Neural crest cell (in vitro differentiated cells): ENCODE results near the gene POLK. TPM values are rescaled to one million over a fixed set of nuclear protein-coding genes. Genes with fewer than 3 reads are reported as not detected.
A peak's percentile ranks its signal among the peaks of the same experiment; 100 is the strongest.
"Not testable (repeated sequence)": the region's sequence is repeated elsewhere in the genome, so short reads cannot be mapped to it uniquely, and the experiment has no call there.

Source experiments
- DNase-seq: peaks from one replicate; pipeline ENCODE4 v3.0.0; 2021; ENCODE audit warnings: low read depth, mixed read lengths, low spot score
- H3K27ac Mint-ChIP-seq: one replicate; pipeline ENCODE4 v1.8.0; 2021; ENCODE audit warnings: mild to moderate bottlenecking, mixed read lengths; ENCODE audit not compliant: unreplicated experiment
- H3K27me3 Mint-ChIP-seq: 2 replicates; pipeline ENCODE4 v1.8.0; 2021; ENCODE audit warnings: low read depth, mild to moderate bottlenecking, mixed read lengths
- H3K36me3 Mint-ChIP-seq: 2 replicates; pipeline ENCODE4 v1.8.0; 2021; ENCODE audit warnings: low read depth, mild to moderate bottlenecking, mixed read lengths
- H3K4me1 Mint-ChIP-seq: 2 replicates; pipeline ENCODE4 v1.8.0; 2021; ENCODE audit warnings: mixed read lengths
- H3K4me3 Mint-ChIP-seq: one replicate; pipeline ENCODE4 v1.8.0; 2021; ENCODE audit warnings: mild to moderate bottlenecking, mixed read lengths
- H3K9me3 Mint-ChIP-seq: 2 replicates; pipeline ENCODE4 v1.8.0; 2021; ENCODE audit warnings: mixed read lengths
- total RNA-seq: library from RNA; stranded (reverse); gene quantifications from 2 replicates; pipeline ENCODE4 v1.2.1, GENCODE V29; 2021
- TF ChIP-seq, protein P1 (sequence below): fragments of 200-600 bp; sonication (generic); conservative IDR thresholded peaks from 2 replicates; pipeline ENCODE4 v1.5.0; 2021; ENCODE audit warnings: antibody characterized with exemption, mild to moderate bottlenecking

Gene POLK
- total RNA-seq, 1 donor from 2014 or later = 19.7 TPM

DNA sequence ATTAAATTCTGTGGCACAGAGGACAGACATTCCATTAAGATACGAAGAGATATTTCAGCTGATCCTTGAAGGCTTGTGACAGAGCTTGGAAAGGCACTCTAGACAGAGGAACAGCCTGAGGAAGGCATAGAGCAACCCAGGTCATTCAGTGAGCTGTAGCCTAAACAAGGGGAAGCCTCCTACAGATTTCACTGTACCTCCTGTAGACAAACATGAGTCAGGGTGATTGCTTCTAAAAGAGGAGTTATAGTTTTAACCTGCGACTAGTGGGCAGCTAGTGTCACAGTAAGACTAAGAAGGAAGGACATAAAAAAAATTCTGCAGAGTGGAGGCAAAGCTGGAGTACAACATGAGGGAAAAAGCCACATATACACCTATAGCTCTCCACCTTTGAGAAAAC is 56.0 kb downstream of the POLK start:
- no peak for DNase-seq
- no peak overlapping the region for H3K4me3 Mint-ChIP-seq
- H3K27ac Mint-ChIP-seq = peak overlapping the region; percentile 23
- TF ChIP-seq, protein P1, sequence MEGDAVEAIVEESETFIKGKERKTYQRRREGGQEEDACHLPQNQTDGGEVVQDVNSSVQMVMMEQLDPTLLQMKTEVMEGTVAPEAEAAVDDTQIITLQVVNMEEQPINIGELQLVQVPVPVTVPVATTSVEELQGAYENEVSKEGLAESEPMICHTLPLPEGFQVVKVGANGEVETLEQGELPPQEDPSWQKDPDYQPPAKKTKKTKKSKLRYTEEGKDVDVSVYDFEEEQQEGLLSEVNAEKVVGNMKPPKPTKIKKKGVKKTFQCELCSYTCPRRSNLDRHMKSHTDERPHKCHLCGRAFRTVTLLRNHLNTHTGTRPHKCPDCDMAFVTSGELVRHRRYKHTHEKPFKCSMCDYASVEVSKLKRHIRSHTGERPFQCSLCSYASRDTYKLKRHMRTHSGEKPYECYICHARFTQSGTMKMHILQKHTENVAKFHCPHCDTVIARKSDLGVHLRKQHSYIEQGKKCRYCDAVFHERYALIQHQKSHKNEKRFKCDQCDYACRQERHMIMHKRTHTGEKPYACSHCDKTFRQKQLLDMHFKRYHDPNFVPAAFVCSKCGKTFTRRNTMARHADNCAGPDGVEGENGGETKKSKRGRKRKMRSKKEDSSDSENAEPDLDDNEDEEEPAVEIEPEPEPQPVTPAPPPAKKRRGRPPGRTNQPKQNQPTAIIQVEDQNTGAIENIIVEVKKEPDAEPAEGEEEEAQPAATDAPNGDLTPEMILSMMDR = no peak
- no peaks in the 10 kb centered on the region for H3K27me3 Mint-ChIP-seq
- H3K36me3 Mint-ChIP-seq = peaks cover 30% of the 10 kb centered on the region
- peaks cover 15% of the 10 kb centered on the region for H3K4me1 Mint-ChIP-seq
- H3K9me3 Mint-ChIP-seq = peaks cover 14% of the 10 kb centered on the region

DNA sequence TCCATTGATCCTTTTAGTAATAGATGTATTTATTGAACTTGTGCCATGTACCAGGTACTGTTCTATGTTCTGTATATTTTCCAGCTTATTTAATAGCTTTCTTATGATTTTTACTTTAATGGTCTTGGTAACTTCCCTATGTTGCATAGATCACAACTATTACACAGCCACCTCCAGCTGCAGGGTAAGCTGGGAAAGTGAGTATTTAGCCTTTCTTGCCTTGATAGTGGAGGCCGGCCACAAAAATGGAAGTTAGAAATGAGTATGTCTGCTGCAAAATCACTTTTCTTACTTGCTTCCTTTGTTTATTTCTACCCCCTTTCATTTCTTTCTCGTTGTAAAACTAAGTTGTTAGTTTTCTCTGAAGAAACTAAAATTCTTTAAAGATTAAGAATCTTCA is 56.5 kb downstream of the POLK start:
- Mint-ChIP-seq H3K27ac (no peak overlapping the region), H3K4me1 (peaks cover 15% of the 10 kb centered on the region), H3K9me3 (peaks cover 13% of the 10 kb centered on the region), H3K36me3 (peaks cover 25% of the 10 kb centered on the region), H3K27me3 (no peaks in the 10 kb centered on the region), H3K4me3 (no peak overlapping the region)
- no peak for DNase-seq
- TF ChIP-seq, protein P1 = no peak

DNA sequence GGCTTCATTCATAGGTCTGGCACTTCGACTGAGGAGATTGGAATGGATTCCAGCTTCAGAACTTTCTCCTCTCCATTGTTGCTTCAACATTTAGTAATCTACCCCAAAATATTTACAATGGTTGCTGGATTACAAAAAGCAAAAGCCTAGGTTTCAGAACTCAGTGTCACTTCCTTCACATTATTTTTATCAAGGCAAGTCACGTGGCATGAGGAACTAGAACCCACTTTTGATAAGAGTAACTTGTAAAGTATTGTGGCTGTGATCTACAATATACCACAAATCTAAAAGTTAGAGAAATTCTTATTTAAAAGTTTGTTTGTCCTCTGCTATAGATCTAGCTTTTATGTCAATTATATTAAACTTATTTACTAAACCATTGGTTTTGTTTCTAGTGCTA is 59.9 kb downstream of the POLK start:
- TF ChIP-seq, protein P1 = no peak
- no peaks in the 10 kb centered on the region for H3K27me3 Mint-ChIP-seq
- H3K4me3 Mint-ChIP-seq = no peak overlapping the region
- peaks cover 11% of the 10 kb centered on the region for H3K4me1 Mint-ChIP-seq
- H3K9me3 Mint-ChIP-seq = no peaks in the 10 kb centered on the region
- peaks cover 5% of the 10 kb centered on the region for H3K36me3 Mint-ChIP-seq
- no peak for DNase-seq
- no peak overlapping the region for H3K27ac Mint-ChIP-seq

DNA sequence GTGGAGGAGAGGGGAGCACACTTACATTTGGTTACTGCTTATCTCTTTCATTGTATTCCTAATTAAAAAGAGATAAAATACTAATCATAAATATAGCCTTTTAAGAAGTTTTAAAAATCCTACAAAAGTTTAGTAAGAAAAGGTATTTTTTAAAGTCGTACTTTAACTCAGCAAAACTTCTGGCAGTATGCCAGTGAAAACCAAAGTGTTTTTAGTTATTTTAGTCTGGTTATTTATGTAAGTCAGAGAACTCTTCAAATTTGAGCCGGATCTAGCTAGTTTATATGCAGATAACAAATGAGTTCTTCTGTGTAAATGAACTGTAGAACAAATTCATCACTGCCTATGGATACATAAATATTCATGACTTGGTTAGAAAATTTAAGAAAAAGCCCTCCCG is 63.1 kb downstream of the POLK start:
- Mint-ChIP-seq H3K27me3 (no peaks in the 10 kb centered on the region), H3K36me3 (peaks cover 6% of the 10 kb centered on the region), H3K27ac (no peak overlapping the region), H3K9me3 (no peaks in the 10 kb centered on the region), H3K4me1 (no peaks in the 10 kb centered on the region), H3K4me3 (no peak overlapping the region)
- TF ChIP-seq, protein P1 = no peak
- no peak for DNase-seq

DNA sequence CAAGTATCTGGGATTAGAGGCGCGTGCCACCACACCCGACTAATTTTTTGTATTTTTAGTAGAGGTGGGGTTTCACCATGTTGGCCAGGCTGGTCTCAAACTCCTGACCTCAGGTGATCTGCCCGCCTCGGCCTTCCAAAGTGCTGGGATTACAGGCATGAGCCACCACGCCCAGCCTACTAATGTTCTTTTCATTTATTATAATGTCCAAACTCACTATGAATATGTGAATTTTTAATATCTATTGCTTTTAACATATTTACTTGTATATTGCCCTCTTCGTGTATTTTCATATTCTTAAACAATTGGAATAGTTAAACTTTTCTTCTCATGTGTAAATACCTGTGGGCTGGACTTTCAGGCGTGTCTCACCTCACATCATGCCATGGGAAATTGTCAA is 66.6 kb downstream of the POLK start:
- H3K9me3 Mint-ChIP-seq, DNase-seq, H3K27ac Mint-ChIP-seq, H3K4me3 Mint-ChIP-seq, H3K36me3 Mint-ChIP-seq, H3K4me1 Mint-ChIP-seq, H3K27me3 Mint-ChIP-seq: not testable (repeated sequence)

DNA sequence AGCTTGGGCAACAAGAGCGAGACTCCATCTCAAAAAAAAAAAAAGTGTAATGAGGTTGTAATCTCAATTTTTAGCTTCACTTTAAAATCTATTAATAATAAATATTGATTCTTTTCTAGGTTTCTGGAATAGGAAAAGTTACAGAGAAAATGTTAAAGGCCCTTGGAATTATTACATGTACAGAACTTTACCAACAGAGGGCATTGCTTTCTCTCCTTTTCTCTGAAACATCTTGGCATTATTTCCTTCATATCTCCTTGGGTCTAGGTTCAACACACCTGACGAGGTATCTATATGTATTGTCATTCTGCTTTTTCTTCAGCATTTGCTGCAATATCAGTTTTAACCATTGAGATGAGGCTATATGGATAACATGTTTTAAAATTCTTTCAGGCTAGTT is 73.0 kb downstream of the POLK start:
- no peaks in the 10 kb centered on the region for H3K9me3 Mint-ChIP-seq
- H3K27me3 Mint-ChIP-seq = no peaks in the 10 kb centered on the region
- no peaks in the 10 kb centered on the region for H3K4me1 Mint-ChIP-seq
- H3K4me3 Mint-ChIP-seq = no peak overlapping the region
- H3K36me3 Mint-ChIP-seq = peaks cover 8% of the 10 kb centered on the region
- TF ChIP-seq, protein P1 = peak; percentile 51
- H3K27ac Mint-ChIP-seq = no peak overlapping the region
- DNase-seq = no peak
